Measurements from ENCODE around the gene MAP2K3. TPM values are rescaled to one million over a fixed set of nuclear protein-coding genes. Genes with fewer than 3 reads are reported as not detected.

Gene MAP2K3
- total RNA-seq, 2 donors from 2014 or later, result 15.3 to 48.1 TPM

DNA sequence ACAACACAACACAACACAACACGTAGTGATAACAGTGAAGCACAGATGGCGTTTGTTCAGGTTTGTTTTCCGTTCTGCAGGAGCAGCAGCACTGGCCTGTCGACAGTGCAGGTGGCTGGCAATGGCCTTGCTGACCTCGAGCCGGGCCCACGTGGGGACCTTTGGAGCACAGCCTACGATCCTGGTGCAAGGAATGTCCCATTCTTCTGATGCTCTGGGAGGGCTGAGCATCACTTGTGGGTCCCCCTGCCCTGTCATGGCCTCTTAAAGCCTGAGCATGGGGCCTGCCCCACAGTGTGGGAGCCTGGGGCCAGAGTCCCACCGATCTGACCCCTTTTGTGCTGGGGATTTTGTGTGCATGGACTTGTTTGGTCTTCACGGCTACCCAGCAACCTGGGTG lies 6.8 kb downstream of the MAP2K3 start:
- intact Hi-C loops (cut with DNase I), result no loop called here
- TF ChIP-seq, protein P1, sequence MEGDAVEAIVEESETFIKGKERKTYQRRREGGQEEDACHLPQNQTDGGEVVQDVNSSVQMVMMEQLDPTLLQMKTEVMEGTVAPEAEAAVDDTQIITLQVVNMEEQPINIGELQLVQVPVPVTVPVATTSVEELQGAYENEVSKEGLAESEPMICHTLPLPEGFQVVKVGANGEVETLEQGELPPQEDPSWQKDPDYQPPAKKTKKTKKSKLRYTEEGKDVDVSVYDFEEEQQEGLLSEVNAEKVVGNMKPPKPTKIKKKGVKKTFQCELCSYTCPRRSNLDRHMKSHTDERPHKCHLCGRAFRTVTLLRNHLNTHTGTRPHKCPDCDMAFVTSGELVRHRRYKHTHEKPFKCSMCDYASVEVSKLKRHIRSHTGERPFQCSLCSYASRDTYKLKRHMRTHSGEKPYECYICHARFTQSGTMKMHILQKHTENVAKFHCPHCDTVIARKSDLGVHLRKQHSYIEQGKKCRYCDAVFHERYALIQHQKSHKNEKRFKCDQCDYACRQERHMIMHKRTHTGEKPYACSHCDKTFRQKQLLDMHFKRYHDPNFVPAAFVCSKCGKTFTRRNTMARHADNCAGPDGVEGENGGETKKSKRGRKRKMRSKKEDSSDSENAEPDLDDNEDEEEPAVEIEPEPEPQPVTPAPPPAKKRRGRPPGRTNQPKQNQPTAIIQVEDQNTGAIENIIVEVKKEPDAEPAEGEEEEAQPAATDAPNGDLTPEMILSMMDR (IDR thresholded peaks at IDR 0.05), result no peak
- TF ChIP-seq POLR2A (IDR thresholded peaks at IDR 0.05), result no peak
- DNase-seq (peak in 1 of 4 donors; percentile 45), ATAC-seq (no peak)
- Histone ChIP-seq H3K36me3 (replicated peaks in 1 of 2; ENCODE audit: insufficient read depth in 1 of 2, low read depth in 2 of 2) (no peaks in the 10 kb centered on the region), H3K4me3 (no peak overlapping the region), H3K27me3 (no peaks in the 10 kb centered on the region), H3K4me1 (peaks cover 60% of the 10 kb centered on the region), H3K9me3 (no peaks in the 10 kb centered on the region), H3K27ac (no peak overlapping the region)
- WGBS, 2 donors, result 27 to 35% methylated on average over 9 to 10 of the region's 10 CpGs

DNA sequence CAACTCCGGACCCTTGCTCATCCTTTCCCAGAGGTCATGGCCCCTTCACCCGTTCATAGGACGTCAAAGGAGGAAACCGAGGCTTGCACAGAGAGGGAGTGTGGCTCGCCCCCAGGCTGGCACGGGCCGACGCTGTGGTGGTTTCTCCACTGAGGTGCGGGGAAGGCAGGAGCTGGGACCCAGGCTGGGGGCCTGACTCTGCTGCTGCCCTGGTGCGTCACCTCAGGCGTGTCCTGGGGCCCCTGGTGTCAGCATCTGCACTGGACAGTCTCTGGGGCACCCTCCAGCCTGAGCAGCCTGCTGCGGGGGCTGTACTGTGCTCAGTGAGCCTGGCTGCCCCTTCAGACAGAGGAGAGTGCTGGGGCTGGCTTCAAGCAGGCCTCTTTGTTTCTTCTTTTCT lies 7.4 kb downstream of the MAP2K3 start:
- no peak for DNase-seq
- Histone ChIP-seq H3K27ac (no peak overlapping the region), H3K4me1 (peaks cover 58% of the 10 kb centered on the region), H3K9me3 (no peaks in the 10 kb centered on the region), H3K4me3 (no peak overlapping the region), H3K27me3 (no peaks in the 10 kb centered on the region), H3K36me3 (replicated peaks in 1 of 2; ENCODE audit: insufficient read depth in 1 of 2, low read depth in 2 of 2) (no peaks in the 10 kb centered on the region)
- intact Hi-C loops (cut with DNase I), result no loop called here
- no peak for TF ChIP-seq POLR2A (IDR thresholded peaks at IDR 0.05)
- TF ChIP-seq, protein P1 (IDR thresholded peaks at IDR 0.05), result no peak
- 49 to 72% methylated on average over 9 to 12 of the region's 12 CpGs for WGBS, 2 donors
- no peak for ATAC-seq

DNA sequence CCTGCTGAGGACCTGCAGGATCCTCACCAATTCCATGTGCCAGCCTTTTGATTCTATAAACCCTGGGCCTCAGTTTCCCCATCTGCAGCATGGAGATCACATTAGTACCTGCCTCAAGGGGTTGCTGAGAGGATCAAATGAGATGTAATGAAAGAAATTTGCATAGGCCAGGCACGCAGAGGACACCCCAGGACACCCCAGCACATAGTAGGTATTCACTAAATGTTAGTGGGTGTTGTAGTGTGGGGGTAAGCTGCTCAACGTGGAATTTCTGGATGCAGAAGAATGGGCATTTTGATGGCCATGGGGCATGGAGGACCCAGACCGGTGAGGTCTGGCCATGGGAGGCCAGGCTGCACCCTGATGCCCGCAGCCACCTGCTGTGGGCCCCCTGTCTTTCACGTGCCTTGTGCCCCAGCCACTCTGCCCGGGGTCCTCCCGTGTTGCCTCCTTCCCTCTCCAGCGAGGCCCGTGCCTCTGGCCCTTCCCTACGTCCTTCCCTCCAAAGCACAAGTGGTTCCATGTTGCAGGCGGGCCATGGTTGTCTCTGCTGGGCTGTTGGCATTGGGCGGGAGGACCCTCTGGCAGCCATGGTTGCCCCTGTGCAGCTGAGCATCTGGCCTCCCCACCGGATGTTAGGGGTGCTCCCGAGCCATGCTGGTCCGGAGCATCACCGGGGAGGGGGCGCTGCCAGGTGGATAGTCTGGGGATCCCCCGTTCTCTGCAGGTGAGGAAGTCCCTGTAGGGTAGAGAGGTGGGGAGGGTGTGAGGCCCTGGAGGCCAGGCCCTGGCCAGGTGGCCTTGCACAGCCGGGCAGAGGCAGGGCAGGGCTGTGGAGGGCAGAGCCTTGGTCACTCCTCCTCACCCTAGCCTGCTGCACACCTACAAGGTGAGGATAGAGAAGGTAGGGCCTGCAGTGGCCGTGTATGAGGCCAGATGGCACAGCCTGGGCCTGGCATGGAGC lies 8.6 kb downstream of the MAP2K3 start:
- intact Hi-C loops (cut with DNase I), result no loop called here
- ATAC-seq (no peak), DNase-seq (no peak)
- TF ChIP-seq, protein P1 (IDR thresholded peaks at IDR 0.05), result no peak
- no peak for TF ChIP-seq POLR2A (IDR thresholded peaks at IDR 0.05)
- H3K4me3 ChIP-seq, result no peak overlapping the region
- H3K4me1 ChIP-seq, result peaks cover 45% of the 10 kb centered on the region
- no peaks in the 10 kb centered on the region for H3K36me3 ChIP-seq (replicated peaks in 1 of 2; ENCODE audit: insufficient read depth in 1 of 2, low read depth in 2 of 2)
- WGBS, 2 donors, result 66 to 79% methylated on average over 19 to 20 of the region's 20 CpGs
- no peak overlapping the region for H3K27ac ChIP-seq
- H3K27me3 ChIP-seq, result no peaks in the 10 kb centered on the region
- no peaks in the 10 kb centered on the region for H3K9me3 ChIP-seq

DNA sequence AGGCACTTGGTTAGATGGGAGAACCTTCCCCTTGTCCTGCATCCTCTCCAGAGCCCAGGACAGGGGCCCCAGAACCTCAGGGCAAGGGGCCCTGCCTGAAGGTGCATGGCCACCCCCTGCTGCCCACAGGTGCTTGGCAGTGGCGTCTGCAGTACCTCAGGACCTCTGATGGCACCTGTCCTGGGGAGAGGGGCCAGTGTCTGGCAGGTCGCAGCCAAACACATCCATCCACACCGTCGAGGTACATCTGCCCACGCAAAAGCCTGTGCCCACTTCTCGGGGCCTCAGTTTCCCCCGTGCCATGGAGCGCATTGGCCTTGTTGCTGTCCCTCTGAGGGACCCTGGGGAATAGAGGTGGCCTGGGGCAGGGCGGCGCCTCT lies 9.3 kb downstream of the MAP2K3 start:
- DNase-seq, result no peak
- peaks cover 38% of the 10 kb centered on the region for H3K4me1 ChIP-seq
- no peak overlapping the region for H3K27ac ChIP-seq
- no peaks in the 10 kb centered on the region for H3K9me3 ChIP-seq
- no peak for ATAC-seq
- H3K4me3 ChIP-seq, result no peak overlapping the region
- 57 to 66% methylated on average over 9 to 10 of the region's 10 CpGs for WGBS, 2 donors
- TF ChIP-seq, protein P1 (IDR thresholded peaks at IDR 0.05), result no peak
- no peak for TF ChIP-seq POLR2A (IDR thresholded peaks at IDR 0.05)
- intact Hi-C loops (cut with DNase I), result no loop called here
- no peaks in the 10 kb centered on the region for H3K27me3 ChIP-seq
- H3K36me3 ChIP-seq (replicated peaks in 1 of 2; ENCODE audit: insufficient read depth in 1 of 2, low read depth in 2 of 2), result no peaks in the 10 kb centered on the region
